ENCODE measurements around the gene ARID3A.

DNA sequence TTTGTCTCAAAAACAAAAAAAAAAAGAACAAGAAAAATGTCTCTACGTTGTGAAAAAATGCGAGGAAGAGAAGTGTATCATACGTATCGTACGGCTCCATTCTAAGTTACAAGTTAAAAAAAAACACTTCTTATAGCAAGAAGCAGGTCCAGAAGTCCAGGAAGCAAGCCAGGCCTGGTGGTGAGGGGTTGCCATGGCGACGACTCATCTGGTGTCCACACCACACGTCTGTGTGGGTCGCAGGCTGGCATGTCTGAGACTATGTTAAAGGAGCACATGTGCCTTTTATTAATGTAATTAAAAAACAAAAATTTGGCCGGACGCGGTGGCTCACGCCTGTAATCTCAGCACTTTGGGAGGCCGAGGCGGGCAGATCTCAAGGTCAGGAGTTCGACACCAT is 38.8 kb upstream of the ARID3A start:
- TF ChIP-seq, protein P1, sequence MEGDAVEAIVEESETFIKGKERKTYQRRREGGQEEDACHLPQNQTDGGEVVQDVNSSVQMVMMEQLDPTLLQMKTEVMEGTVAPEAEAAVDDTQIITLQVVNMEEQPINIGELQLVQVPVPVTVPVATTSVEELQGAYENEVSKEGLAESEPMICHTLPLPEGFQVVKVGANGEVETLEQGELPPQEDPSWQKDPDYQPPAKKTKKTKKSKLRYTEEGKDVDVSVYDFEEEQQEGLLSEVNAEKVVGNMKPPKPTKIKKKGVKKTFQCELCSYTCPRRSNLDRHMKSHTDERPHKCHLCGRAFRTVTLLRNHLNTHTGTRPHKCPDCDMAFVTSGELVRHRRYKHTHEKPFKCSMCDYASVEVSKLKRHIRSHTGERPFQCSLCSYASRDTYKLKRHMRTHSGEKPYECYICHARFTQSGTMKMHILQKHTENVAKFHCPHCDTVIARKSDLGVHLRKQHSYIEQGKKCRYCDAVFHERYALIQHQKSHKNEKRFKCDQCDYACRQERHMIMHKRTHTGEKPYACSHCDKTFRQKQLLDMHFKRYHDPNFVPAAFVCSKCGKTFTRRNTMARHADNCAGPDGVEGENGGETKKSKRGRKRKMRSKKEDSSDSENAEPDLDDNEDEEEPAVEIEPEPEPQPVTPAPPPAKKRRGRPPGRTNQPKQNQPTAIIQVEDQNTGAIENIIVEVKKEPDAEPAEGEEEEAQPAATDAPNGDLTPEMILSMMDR (conservative IDR thresholded peaks at IDR 0.05) = no peak
- TF ChIP-seq ZFX (IDR thresholded peaks at IDR 0.05) = no peak
